GM23248 (cell line): Measurements from ENCODE around the gene DTX4.

ENCODE experiments used
- EZH2 ChIP-seq: fragments of 200-600 bp; sonication (generic); IDR thresholded peaks from 2 replicates; pipeline ENCODE4 v1.6.1; 2018; ENCODE audit warnings: antibody characterized with exemption, mild to moderate bottlenecking; ENCODE audit not compliant: insufficient read depth, poor library complexity, severe bottlenecking
- EZH2phosphoT487 ChIP-seq: fragments of 200-600 bp; sonication (generic); IDR thresholded peaks from 2 replicates; pipeline ENCODE4 v1.6.1; 2018; ENCODE audit warnings: antibody characterized with exemption, moderate library complexity, mild to moderate bottlenecking, low read depth; ENCODE audit not compliant: insufficient read depth

GRCh38 chr11:59152312-59152951, 19.5 kb upstream of the DTX4 start:
- TF ChIP-seq EZH2 (no peak), EZH2phosphoT487 (no peak)
